HG02759 (cell line): Measurements from ENCODE around the gene KRT85.
"Not testable (repeated sequence)": the region's sequence is repeated elsewhere in the genome, so short reads cannot be mapped to it uniquely, and the experiment has no call there.

Experiments
- ATAC-seq: cut with Tn5 transposase; IDR thresholded peaks from one replicate; pipeline ENCODE4 v1.9.1; 2021; ENCODE audit warnings: mild to moderate bottlenecking, moderate library complexity; ENCODE audit not compliant: unreplicated experiment

The KRT85 gene

GRCh38 chr12:52327830-52328500 is 39.3 kb downstream of the KRT85 start:
- peak; percentile 5 for ATAC-seq

DNA sequence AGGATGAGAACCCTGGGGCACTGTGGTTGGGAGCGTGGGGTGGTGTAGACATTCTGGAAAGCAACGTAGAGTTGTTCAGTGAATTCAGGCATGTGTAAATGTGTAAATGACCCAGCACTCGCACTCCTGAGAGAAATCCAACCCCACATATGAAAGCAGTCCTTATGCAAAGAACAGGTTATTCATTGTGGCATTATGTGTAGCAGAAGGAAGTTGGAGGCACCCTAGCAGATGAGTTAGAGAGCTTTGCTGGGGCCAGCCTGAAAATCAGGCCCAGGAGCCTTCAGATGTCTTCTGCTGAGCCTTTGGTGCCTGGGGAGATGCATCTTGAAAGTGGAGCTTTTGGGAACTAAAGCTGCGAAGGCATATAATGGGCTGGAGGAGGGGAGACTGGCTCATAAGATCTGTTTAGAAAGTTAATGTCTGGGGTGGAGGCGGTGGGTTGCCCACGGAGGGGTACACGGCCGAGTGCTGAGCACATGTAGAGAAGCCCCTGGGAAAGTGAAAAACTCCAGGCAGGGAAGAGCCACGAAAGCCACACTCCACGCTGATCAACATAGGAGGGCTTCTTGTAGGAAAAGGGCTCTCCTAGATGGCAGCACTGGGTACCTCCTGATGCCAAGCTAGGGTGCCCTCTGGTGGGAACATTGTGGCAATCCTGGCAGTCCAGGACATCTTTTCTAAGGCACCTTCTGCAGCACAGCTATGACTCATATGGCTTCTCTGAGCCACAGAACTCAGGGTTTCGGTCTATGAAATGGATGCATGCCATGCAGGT is 40.0 kb downstream of the KRT85 start:
- peak; percentile 91 for ATAC-seq

- no peak for ATAC-seq
Observed at GRCh38 chr12:52324153-52324444, 43.2 kb downstream of the KRT85 start.

DNA sequence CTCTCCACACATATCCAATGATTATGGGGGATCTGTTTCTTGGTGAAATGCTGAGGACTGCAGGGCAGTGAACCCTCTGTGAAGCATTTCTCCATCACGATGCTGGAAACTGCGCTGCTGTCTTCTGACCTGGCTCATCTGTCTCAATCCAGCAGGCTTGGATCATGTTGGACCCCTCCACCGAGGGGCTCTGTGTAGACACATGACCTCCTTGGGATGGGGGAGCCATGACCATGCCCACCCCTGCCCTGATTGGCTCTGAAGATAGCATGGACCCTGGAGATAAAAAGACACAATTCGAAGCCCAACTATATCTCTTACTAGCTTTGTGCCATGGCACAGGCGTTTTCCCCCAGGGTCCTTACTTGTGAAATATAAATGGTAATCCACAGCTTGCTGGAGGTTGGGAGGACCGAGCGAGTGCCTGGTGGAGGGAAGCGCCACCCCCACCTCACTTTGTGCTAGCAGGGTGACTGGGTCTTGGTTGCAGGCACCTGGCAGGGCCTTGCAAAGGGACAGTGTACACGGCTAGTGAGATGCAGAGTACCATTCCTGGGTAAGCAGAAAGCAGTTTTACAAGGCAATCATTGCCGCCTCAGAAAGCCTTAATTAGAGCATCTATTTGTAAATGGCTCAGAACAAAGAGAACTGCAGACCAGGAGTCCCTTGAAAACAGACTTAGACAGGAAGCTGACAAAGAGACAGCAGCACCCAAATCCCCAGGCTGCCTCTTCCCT is 43.7 kb downstream of the KRT85 start:
- ATAC-seq, result no peak

DNA sequence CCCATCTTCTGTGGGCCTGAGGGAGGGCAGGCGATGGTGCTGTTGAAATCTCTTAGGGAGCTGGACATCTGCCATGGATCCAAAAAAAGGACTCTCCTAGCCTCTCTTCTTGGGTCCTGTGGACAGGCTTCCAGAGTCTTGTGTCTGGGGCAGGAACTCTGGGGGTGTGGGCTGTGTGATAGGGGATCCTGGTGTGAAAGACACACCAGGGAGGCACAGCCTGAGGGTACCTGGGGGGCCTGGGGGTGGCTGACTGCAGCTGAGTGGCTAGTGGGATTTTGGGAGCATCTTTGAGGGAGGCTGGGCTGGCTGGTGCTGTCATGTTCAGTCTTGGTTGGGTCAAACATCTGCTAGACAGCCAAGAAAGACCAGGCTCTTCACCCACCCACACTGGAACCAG is 44.3 kb downstream of the KRT85 start:
- ATAC-seq, result no peak

DNA sequence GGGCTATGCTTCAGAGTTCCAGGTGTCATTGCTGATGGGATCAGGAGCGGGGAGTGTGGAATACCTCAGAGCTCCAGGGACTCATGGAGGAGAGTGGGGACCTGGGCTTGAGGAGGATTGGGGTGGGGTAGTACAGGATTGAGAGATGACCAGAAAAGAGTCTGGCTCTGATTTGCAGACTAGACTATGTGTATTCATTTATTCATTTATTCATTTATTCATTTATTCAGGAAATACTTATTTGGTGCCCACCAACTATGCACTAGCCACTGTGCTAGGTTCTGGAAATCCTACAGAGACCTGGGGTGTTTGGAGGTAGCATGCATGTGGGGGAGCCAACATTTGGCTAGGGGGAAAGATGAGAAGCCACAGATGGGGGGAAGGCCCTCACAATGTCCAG is 45.2 kb downstream of the KRT85 start:
- no peak for ATAC-seq

- ATAC-seq, result no peak
Observed at GRCh38 chr12:52321418-52321817, 45.9 kb downstream of the KRT85 start.

- no peak for ATAC-seq
Observed at GRCh38 chr12:52320784-52321400, 46.4 kb downstream of the KRT85 start, which contains the start of gene KRT83. TSS of gene KRT83 (minus strand) at chr12:52321398. CDS start at chr12:52321335, 63 bp downstream.

- no peak for ATAC-seq
Observed at GRCh38 chr12:52319097-52319496, 48.2 kb downstream of the KRT85 start.

- no peak for ATAC-seq
Observed at GRCh38 chr12:52318241-52318990, 48.9 kb downstream of the KRT85 start.

DNA sequence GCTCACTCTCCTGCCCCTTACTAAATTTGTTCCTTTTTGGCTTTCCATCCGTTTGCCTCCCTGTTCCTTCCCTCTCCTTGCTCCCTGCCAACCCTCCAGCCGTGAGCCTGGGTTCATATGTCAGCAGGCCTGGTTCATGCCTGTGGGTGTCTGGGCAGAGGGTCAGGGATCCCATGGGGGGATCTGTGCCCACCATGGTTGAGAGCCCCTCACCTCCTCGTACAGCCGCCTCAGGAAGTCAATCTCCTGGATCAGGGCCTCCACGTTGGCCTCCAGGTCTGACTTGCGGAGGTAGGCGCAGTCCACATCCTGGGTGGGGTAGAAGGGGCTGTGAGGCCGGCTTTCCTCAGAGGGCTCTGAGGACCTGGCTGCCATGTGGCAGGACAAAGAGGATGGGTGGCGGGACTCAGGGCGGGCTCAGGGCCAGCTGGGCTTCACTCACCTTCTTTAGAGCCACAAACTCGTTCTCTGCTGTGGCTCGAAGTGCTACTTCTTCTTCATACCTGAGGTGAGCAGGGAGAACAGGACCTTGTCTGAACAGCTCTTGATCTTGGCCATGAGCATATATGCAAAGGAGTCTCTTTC is 49.7 kb downstream of the KRT85 start:
- ATAC-seq, result no peak

- no peak for ATAC-seq
Observed at GRCh38 chr12:52316701-52317100, 50.6 kb downstream of the KRT85 start.

DNA sequence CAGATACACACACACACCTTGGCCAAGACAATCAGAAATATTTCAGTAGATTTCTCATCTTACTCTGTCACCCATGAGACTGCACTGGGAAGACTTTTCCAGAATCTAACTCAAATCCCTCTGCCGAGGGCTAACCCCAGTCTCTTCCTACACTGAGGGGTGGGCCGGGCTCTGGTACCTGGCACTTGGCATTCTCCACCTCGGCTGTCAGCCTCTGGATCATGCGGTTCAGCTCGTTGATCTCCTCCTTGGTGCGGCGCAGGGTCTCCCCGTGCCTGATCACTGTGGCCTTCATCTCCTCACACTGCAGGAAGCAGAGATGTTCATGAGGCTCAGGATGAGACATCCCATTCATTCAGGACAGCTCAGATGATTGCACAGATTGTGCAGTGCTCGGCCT is 51.0 kb downstream of the KRT85 start:
- no peak for ATAC-seq

DNA sequence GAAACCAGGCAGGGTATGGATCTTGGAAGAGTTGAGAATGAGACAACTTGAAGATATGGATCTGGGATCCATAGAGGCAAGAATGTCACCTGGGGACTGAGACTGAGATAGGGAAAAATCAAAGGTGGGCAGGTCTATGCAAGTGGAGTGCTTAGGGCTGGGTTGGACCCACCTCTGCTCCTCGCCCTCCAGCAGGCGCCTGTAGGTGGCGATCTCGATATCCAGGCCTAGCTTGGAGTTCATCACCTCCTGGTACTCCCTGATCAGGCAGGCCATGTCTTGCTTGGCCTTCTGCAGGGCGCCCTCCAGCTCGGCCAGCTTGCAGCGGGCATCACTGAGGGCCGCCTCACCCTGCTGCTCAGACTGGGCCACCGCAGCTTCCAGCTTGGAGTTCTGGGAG is 51.6 kb downstream of the KRT85 start:
- not testable (repeated sequence) for ATAC-seq

DNA sequence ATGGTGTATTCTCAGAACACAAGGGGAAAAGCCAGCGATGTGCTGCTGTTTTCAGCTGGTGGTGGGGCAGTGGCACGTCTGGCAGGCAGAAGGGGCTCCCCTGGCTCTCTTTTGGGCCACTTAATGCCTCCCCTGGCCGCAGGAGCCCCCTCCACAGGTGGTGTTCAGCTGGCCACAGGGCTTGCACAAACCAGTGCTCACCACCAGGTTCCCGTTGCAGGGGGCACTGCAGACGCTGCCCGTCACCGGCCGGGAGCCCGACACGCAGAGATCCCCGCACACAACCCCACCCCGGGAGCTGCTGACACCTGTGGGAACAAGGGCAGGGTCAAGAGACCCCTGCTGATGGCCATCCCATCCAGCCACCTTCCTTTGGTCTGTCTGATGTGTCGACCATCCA is 52.8 kb downstream of the KRT85 start:
- ATAC-seq, result no peak

GRCh38 chr12:52313926-52314325 is 53.4 kb downstream of the KRT85 start:
- ATAC-seq, result no peak

- ATAC-seq, result no peak
Observed at GRCh38 chr12:52313461-52313860, 53.8 kb downstream of the KRT85 start.

DNA sequence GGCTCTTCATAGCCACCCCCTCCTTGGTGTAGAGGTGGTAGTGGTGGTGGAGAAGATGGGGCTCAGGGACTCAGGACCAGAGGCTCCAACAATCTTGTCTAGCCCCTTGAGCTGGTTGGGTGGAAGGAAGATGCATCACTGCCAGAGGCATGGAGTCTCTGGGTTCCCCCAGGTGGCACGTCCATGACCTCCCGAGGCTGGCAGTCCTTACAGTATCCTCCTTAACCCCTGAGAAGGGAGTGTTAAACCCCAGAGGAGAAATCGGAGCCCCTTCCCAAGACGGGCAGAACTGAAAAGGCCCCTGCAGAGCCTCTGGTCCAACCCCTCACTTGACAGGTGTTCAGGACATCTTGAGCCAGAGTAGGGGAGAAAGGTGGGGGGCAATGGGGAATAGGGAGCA is 55.2 kb downstream of the KRT85 start:
- no peak for ATAC-seq

DNA sequence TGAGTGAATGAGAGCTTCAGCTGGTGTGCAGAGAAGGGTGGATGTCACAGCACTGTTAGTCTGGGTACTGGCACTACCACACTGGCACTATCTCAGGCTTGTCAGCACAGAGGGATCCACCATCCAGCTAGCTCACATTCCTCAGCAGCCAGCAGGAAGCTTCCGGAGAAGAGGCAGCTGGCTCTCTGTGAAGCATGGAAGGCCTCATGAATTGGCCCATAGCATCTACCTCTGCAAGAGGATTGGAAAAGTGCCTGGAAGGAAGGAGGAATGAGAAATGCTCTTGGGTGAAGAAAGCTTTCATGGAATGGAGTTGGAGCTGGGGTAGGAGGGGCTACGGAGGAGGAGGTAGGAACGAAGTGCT is 56.0 kb downstream of the KRT85 start:
- no peak for ATAC-seq

DNA sequence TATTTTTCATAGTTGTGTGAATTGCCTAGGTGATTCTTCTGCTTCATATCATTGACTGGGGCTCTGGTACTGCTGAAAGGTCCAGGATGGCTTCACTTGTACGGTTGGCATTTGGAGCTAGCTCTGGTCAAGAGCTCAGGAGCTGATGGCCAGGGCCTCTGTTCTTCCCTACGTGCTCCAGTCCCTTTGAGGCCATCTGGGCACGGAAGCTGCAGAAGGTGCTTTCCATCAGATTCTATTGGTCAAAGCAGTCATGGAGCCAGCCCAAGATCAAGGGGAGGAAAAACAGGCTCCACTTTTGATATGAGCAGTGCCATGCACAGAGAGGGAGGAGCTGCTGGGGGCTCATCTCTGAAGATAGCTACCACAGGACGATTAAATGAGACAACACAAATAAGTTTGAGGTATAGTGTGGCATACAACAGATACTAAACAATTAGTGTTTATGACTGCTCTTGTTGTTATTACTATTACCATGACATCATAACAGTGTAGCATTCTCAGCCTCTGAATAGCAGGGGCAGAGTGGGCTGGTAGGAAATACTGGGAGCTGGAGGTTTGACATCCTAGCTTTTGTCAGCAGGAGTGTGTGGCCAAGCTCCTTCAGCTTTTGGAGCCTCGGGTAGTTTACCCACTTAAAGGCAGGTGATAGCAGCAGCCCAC is 56.5 kb downstream of the KRT85 start:
- ATAC-seq, result no peak
